Suprapubic skin (tissue), 4 donors: ENCODE results near the gene SPDYE16. TPM values are rescaled to one million over a fixed set of nuclear protein-coding genes. Genes with fewer than 3 reads are reported as not detected.
A peak's percentile ranks its signal among the peaks of the same experiment; 100 is the strongest.
"Not testable (repeated sequence)": the region's sequence is repeated elsewhere in the genome, so short reads cannot be mapped to it uniquely, and the experiment has no call there.

Experiments used
- DNase-seq, 2 donors: peaks; one replicate each; pipeline ENCODE4 v3.0.0-alpha.2; 2019; ENCODE audit warnings: low spot score in 2 of 2
- H3K27ac ChIP-seq: fragments of 200-600 bp; sonication (generic); one replicate; pipeline ENCODE4 v1.5.1; 2019
- H3K27me3 ChIP-seq: fragments of 200-600 bp; sonication (generic); one replicate; pipeline ENCODE4 v1.5.1; 2019
- H3K36me3 ChIP-seq: fragments of 200-600 bp; sonication (generic); one replicate; pipeline ENCODE4 v1.5.1; 2019
- H3K4me1 ChIP-seq: fragments of 200-600 bp; sonication (generic); one replicate; pipeline ENCODE4 v1.5.1; 2019
- H3K4me3 ChIP-seq: fragments of 200-600 bp; sonication (generic); one replicate; pipeline ENCODE4 v1.5.1; 2019; ENCODE audit warnings: mild to moderate bottlenecking
- H3K9me3 ChIP-seq: fragments of 200-600 bp; sonication (generic); one replicate; pipeline ENCODE4 v1.5.1; 2019
- CTCF ChIP-seq, 2 donors: fragments of 200-600 bp in 1 of 2; fragments of 450-650 bp in 1 of 2; sonication (generic) in 1 of 2; IDR thresholded peaks; one replicate each; pipeline ENCODE4 v1.5.1; 2016 to 2019; ENCODE audit warnings: antibody characterized with exemption in 2 of 2, mild to moderate bottlenecking in 1 of 2, moderate library complexity in 1 of 2
- EP300 ChIP-seq: sonication (generic); formaldehyde crosslinking; IDR thresholded peaks from one replicate; pipeline ENCODE4 v1.6.1; 2017; ENCODE audit warnings: antibody characterized with exemption
- POLR2A ChIP-seq, 2 donors: fragments of 450-650 bp; IDR thresholded peaks; one replicate each; pipeline ENCODE4 v1.6.1; 2017; ENCODE audit warnings: antibody characterized with exemption in 2 of 2, mild to moderate bottlenecking in 2 of 2, moderate library complexity in 2 of 2
- POLR2AphosphoS5 ChIP-seq, 3 donors: sonication (generic); formaldehyde crosslinking; IDR thresholded peaks; one replicate each; pipeline ENCODE4 v1.6.1; 2017; ENCODE audit warnings: antibody characterized with exemption in 3 of 3
- WGBS: methylation state at CpG from one replicate; pipeline ENCODE4 v1.1.5; 2018; 5-methylcytosine and 5-hydroxymethylcytosine counted together
- total RNA-seq, 4 donors: library from RNA; depleted of rRNA; stranded (reverse); fragments of >200 nt; gene quantifications; one replicate each; pipeline ENCODE4 v1.1.0, GENCODE V29; 2016

The SPDYE16 gene
- total RNA-seq, 4 donors from 2014 or later = 3.6 TPM; not detected in 3

DNA sequence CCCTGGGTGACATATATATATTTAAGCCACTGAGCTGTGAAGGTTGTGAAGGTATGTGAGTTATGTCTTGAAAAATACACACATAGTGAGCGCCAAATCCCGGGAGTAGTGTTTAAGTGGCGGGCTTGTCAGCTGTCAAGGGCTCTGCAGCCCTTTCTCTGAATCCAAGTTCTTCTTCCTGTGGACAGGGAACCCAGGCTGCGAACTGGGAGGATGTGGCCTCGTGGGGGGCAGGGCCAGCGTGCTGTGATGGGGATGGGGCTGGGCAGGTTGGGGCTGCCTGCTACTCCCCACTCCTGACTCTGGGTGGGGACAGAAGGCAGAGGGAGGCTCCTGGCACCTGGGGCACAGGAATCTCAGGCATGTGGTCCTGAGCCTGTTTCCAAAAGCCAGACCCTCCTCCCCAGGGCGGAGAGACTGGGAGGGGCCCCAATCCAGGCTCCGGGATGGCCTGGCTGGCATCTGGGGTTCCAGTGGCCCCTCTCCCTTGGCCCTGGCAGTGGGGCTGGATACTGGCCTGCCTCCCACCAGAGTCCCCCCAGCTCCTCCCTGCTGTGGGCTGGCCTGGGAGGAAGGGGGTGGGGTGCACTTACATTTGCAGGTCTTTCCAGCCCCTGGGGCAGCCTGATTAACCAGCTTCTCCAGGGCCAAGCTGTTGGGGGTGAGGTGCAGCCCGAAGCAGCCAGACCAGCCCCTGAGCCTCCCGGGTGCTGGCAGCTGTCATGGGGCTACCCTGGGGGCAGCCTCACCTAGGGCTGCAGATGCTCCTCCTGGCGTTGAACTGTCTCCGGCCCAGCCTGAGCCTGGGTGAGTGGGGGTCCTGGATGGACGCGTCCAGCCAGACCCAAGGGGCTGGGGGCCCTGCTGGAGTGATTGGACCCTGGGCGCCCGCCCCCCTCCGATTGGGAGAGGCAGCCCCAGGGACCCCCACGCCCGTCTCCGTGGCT lies 32.9 kb downstream of the SPDYE16 start, which contains the start of gene UPK3B:
Gene UPK3B (plus strand): TSS at position 622 of the 947 bp plus-strand sequence. CDS start 101 bp downstream, at position 723.
- WGBS = 24% methylated on average over 6 of the region's 20 CpGs
- no peak within 1 kb of the TSS for H3K4me3 ChIP-seq
- no peaks in the 10 kb centered on the region for H3K27me3 ChIP-seq
- peaks cover 15% of the 10 kb centered on the region for H3K4me1 ChIP-seq
- H3K36me3 ChIP-seq = peaks cover 16% of the 10 kb centered on the region
- TF ChIP-seq POLR2A (IDR thresholded peaks at IDR 0.05) = no peak
- no peak for TF ChIP-seq CTCF (IDR thresholded peaks at IDR 0.05)
- TF ChIP-seq POLR2AphosphoS5 (IDR thresholded peaks at IDR 0.05) = no peak
- TF ChIP-seq EP300 = no peak
- no peaks in the 10 kb centered on the region for H3K9me3 ChIP-seq
- no peak within 1 kb of the TSS for H3K27ac ChIP-seq
- peak in 1 of 2 donors; percentile 60 for DNase-seq

DNA sequence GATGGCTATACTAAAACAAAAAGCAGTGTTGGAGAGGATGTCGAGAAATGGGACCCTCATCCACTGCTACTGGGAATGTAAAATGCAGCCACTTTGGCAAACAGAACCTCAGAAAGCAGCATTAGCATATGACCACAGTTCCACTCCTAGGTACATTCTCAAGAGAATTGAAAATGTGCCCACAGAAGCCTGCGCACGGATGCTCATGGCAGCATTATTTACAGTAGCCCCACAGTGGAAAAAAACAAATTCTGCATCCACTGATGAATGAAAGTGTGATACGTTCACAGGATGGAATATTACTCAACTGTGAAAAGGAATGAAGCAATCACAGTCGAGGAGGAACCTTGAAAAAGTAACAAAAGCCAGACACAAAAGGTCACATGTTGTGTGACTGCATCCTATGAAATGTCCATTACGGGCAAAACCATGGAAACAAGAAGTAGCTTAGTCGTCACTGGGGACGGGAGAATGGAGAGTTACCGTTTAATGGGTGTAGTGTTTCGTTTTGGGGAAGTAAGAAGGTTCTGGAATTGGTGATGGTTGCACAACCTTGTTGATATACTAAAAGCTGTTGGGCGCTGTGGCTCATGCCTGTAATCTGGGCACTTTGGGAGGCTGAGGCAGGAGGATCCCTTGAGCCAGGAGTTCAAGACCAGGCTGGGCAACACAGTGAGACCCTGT lies 35.2 kb downstream of the SPDYE16 start:
- no peak for DNase-seq
- Histone ChIP-seq H3K36me3 (peaks cover 28% of the 10 kb centered on the region), H3K4me3 (no peak overlapping the region), H3K4me1 (peaks cover 11% of the 10 kb centered on the region), H3K27me3 (no peaks in the 10 kb centered on the region), H3K9me3 (no peaks in the 10 kb centered on the region), H3K27ac (no peak overlapping the region)
- 90% methylated on average over 11 of the region's 11 CpGs for WGBS
- TF ChIP-seq POLR2A (IDR thresholded peaks at IDR 0.05) (no peak), CTCF (IDR thresholded peaks at IDR 0.05) (no peak), POLR2AphosphoS5 (IDR thresholded peaks at IDR 0.05) (no peak), EP300 (no peak)

GRCh38 chr7:76506643-76507042 lies 36.5 kb downstream of the SPDYE16 start:
- peaks cover 32% of the 10 kb centered on the region for H3K36me3 ChIP-seq
- 94% methylated on average over 8 of the region's 8 CpGs for WGBS

GRCh38 chr7:76506081-76506440 lies 37.0 kb downstream of the SPDYE16 start:
- TF ChIP-seq POLR2A (IDR thresholded peaks at IDR 0.05) (no peak), EP300 (no peak), POLR2AphosphoS5 (IDR thresholded peaks at IDR 0.05) (no peak), CTCF (IDR thresholded peaks at IDR 0.05) (no peak)
- DNase-seq = no peak
- Histone ChIP-seq H3K27ac (no peak overlapping the region), H3K9me3 (no peaks in the 10 kb centered on the region), H3K36me3 (peaks cover 34% of the 10 kb centered on the region), H3K4me3 (no peak overlapping the region), H3K27me3 (no peaks in the 10 kb centered on the region), H3K4me1 (peaks cover 9% of the 10 kb centered on the region)
- WGBS = 83% methylated on average over 3 of the region's 5 CpGs

More at GRCh38 chr7:76506643-76507042, 36.5 kb downstream of the SPDYE16 start:
- H3K27ac ChIP-seq, DNase-seq, H3K9me3 ChIP-seq, H3K4me3 ChIP-seq, H3K4me1 ChIP-seq, H3K27me3 ChIP-seq: not testable (repeated sequence)

DNA sequence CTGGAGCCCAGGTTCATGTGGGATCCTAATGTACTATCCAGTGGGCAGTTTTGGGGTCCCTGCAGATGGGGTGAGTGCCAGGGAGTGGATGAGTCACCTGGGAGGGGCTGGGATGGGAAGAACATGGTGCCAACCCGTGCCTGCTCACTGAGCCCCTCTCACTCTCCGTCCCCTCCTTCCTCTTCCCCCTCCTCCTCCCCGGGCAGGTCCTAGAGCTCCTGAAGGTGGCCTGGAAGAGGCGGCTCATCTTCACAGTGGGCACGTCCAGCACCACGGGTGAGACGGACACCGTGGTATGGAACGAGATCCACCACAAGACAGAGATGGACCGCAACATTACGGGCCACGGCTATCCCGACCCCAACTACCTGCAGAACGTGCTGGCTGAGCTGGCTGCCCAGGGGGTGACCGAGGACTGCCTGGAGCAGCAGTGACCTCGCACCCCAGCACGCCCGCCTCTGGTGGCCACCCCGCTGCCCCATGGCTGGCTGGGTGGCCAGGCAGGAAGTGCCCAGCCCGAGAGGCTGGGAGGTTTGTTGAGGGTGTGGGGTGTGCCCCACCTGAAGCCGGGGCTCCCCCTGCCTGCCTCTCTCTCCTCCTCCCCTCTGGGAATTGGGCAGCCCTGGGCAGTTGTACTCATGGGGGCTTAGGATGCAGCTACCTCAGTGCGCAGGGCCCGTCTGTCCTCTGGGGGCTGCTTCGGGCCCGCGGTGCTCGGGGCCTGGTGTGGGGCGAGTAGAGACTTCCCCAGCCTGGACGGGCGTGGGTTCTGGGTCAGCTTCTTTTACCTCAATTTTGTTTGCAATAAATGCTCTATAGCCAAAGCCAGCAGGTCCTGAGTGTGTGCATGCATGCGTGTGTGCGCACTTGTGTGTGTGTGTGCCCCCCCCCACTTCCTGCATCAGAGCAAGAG lies 37.7 kb downstream of the SPDYE16 start:
- H3K27ac ChIP-seq = no peak overlapping the region
- no peak overlapping the region for H3K4me3 ChIP-seq
- H3K27me3 ChIP-seq = no peaks in the 10 kb centered on the region
- H3K9me3 ChIP-seq = no peaks in the 10 kb centered on the region
- H3K36me3 ChIP-seq = peaks cover 38% of the 10 kb centered on the region
- no peak for TF ChIP-seq POLR2AphosphoS5 (IDR thresholded peaks at IDR 0.05)
- TF ChIP-seq EP300 = no peak
- TF ChIP-seq POLR2A (IDR thresholded peaks at IDR 0.05) = no peak
- no peak for TF ChIP-seq CTCF (IDR thresholded peaks at IDR 0.05)
- H3K4me1 ChIP-seq = peaks cover 7% of the 10 kb centered on the region
- DNase-seq = peak in 1 of 2 donors; percentile 54
- WGBS = 95% methylated on average over 15 of the region's 32 CpGs

- DNase-seq = peak in 1 of 2 donors; percentile 53
- H3K4me1 ChIP-seq, H3K4me3 ChIP-seq, H3K27me3 ChIP-seq, H3K9me3 ChIP-seq, H3K27ac ChIP-seq: not testable (repeated sequence)
- H3K36me3 ChIP-seq = peaks cover 38% of the 10 kb centered on the region
- 79% methylated on average over 18 of the region's 33 CpGs for WGBS
These were observed 38.5 kb downstream of the SPDYE16 start for GRCh38 chr7:76504351-76505167.

GRCh38 chr7:76503244-76503643 lies 39.9 kb downstream of the SPDYE16 start:
- H3K27me3 ChIP-seq, H3K27ac ChIP-seq, H3K4me3 ChIP-seq, H3K4me1 ChIP-seq, H3K9me3 ChIP-seq, DNase-seq: not testable (repeated sequence)
- WGBS = 78% methylated on average over 9 of the region's 12 CpGs
- H3K36me3 ChIP-seq = peaks cover 38% of the 10 kb centered on the region
